Osteocyte (in vitro differentiated cells): Measurements from ENCODE around the gene PRXL2C. TPM values are rescaled to one million over a fixed set of nuclear protein-coding genes. Genes with fewer than 3 reads are reported as not detected.

Experiments
- DNase-seq: peaks from one replicate; pipeline ENCODE4 v3.0.0; 2021; ENCODE audit warnings: mixed read lengths; ENCODE audit not compliant: unreplicated experiment; ENCODE audit errors: extremely low spot score
- H3K27ac Mint-ChIP-seq: one replicate; pipeline ENCODE4 v1.8.0; 2021; ENCODE audit warnings: mild to moderate bottlenecking, mixed read lengths; ENCODE audit not compliant: unreplicated experiment
- H3K27me3 Mint-ChIP-seq: one replicate; pipeline ENCODE4 v1.8.0; 2021; ENCODE audit warnings: mixed read lengths; ENCODE audit not compliant: unreplicated experiment
- H3K36me3 Mint-ChIP-seq: one replicate; pipeline ENCODE4 v1.8.0; 2021; ENCODE audit warnings: mixed read lengths; ENCODE audit not compliant: unreplicated experiment
- H3K4me1 Mint-ChIP-seq: one replicate; pipeline ENCODE4 v1.8.0; 2021; ENCODE audit warnings: mixed read lengths; ENCODE audit not compliant: unreplicated experiment
- H3K4me3 Mint-ChIP-seq: one replicate; pipeline ENCODE4 v1.8.0; 2021; ENCODE audit warnings: mild to moderate bottlenecking, moderate library complexity, mixed read lengths; ENCODE audit not compliant: unreplicated experiment
- H3K9me3 Mint-ChIP-seq: one replicate; pipeline ENCODE4 v1.8.0; 2021; ENCODE audit warnings: mixed read lengths; ENCODE audit not compliant: unreplicated experiment
- CTCF ChIP-seq: fragments of 200-600 bp; sonication (generic); IDR thresholded peaks from 2 replicates; pipeline ENCODE4 v1.5.0; 2021; ENCODE audit warnings: antibody characterized with exemption, mild to moderate bottlenecking, moderate library complexity
- total RNA-seq: library from RNA; stranded (reverse); gene quantifications from 2 replicates; pipeline ENCODE4 v1.2.1, GENCODE V29; 2021

The PRXL2C gene
- total RNA-seq, 1 donor from 2014 or later = 19.8 TPM

- no peaks in the 10 kb centered on the region for H3K36me3 Mint-ChIP-seq
Observed at GRCh38 chr9:96605328-96605727, 49.8 kb downstream of the PRXL2C start.

GRCh38 chr9:96604004-96604319, 51.2 kb downstream of the PRXL2C start:
- no peak for TF ChIP-seq CTCF
- no peaks in the 10 kb centered on the region for H3K4me1 Mint-ChIP-seq
- no peaks in the 10 kb centered on the region for H3K36me3 Mint-ChIP-seq

More at GRCh38 chr9:96605328-96605727, 49.8 kb downstream of the PRXL2C start:
- no peak for TF ChIP-seq CTCF
- Mint-ChIP-seq H3K27me3 (no peaks in the 10 kb centered on the region), H3K27ac (no peak overlapping the region), H3K4me3 (no peak overlapping the region), H3K9me3 (no peaks in the 10 kb centered on the region), H3K4me1 (no peaks in the 10 kb centered on the region)
- no peak for DNase-seq

GRCh38 chr9:96603305-96604003, 51.7 kb downstream of the PRXL2C start:
- no peak for TF ChIP-seq CTCF
- Mint-ChIP-seq H3K4me3 (no peak overlapping the region), H3K4me1 (no peaks in the 10 kb centered on the region), H3K27ac (no peak overlapping the region), H3K36me3 (no peaks in the 10 kb centered on the region), H3K9me3 (no peaks in the 10 kb centered on the region), H3K27me3 (no peaks in the 10 kb centered on the region)
- no peak for DNase-seq

More at GRCh38 chr9:96604004-96604319, 51.2 kb downstream of the PRXL2C start:
- H3K9me3 Mint-ChIP-seq = no peaks in the 10 kb centered on the region
- H3K27me3 Mint-ChIP-seq = no peaks in the 10 kb centered on the region
- H3K4me3 Mint-ChIP-seq = no peak overlapping the region
- DNase-seq = no peak
- H3K27ac Mint-ChIP-seq = no peak overlapping the region

GRCh38 chr9:96599298-96599697, 55.8 kb downstream of the PRXL2C start:
- TF ChIP-seq CTCF = no peak
- Mint-ChIP-seq H3K4me3 (no peak overlapping the region), H3K4me1 (no peaks in the 10 kb centered on the region), H3K9me3 (no peaks in the 10 kb centered on the region), H3K27me3 (no peaks in the 10 kb centered on the region), H3K36me3 (no peaks in the 10 kb centered on the region), H3K27ac (no peak overlapping the region)
- no peak for DNase-seq

- Mint-ChIP-seq H3K27ac (no peak overlapping the region), H3K36me3 (no peaks in the 10 kb centered on the region), H3K4me1 (peaks cover 2% of the 10 kb centered on the region), H3K27me3 (no peaks in the 10 kb centered on the region), H3K4me3 (no peak overlapping the region), H3K9me3 (no peaks in the 10 kb centered on the region)
- DNase-seq = no peak
- TF ChIP-seq CTCF = no peak
Observed at GRCh38 chr9:96596601-96597111, 58.5 kb downstream of the PRXL2C start.

Other genes with a start within 250 kb of the PRXL2C start
- 2.1 and 2.3 TPM in 2 replicates for gene ZNF367, start 236.9 kb downstream of the PRXL2C start, total RNA-seq
- gene HABP4, start 205.1 kb downstream of the PRXL2C start, total RNA-seq = 15.8 and 16.5 TPM in 2 replicates
- gene CDC14B, start 35.5 kb downstream of the PRXL2C start, total RNA-seq = 16.6 and 18.6 TPM in 2 replicates
- gene ZNF510, start 122.8 kb upstream of the PRXL2C start, total RNA-seq = 10.9 and 11.5 TPM in 2 replicates
- gene ZNF782, start 199.2 kb upstream of the PRXL2C start, total RNA-seq = 5.0 TPM in 2 replicates